ENCODE data around the gene FRMD4A.

FRMD4A gene

GRCh38 chr10:13701157-13701919, 629.4 kb downstream of the FRMD4A start:
- DNase-seq (ENCODE audit: low read depth in 2 of 2) = no peak

- no peak for DNase-seq (ENCODE audit: low read depth in 2 of 2)
Observed at GRCh38 chr10:13700473-13701144, 630.1 kb downstream of the FRMD4A start.

- no peak for DNase-seq (ENCODE audit: low read depth in 2 of 2)
Observed at GRCh38 chr10:13699216-13699615, 631.5 kb downstream of the FRMD4A start.

- DNase-seq (ENCODE audit: low read depth in 2 of 2) = no peak
Observed at GRCh38 chr10:13698217-13698616, 632.5 kb downstream of the FRMD4A start.

DNA sequence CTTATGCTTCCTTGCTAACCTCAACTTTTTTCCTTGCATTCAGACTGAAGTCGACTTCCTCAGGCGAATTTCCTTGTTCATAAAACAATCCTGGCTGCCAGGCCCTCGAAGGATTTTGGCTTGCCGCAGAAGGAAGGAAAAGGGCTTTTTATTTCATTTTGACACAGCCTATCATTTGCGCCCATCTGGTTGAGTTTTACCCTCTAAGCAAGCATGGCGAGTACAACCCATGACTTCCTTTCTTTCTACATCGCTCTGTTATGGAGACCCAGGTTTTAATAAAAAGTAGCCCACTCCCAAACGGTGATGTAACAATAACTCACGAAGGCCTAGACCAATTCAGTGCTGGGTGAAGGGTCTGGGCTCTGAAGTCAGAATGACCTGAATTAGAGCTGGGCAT, 634.7 kb downstream of the FRMD4A start:
- DNase-seq (ENCODE audit: low read depth in 2 of 2) = no peak

DNA sequence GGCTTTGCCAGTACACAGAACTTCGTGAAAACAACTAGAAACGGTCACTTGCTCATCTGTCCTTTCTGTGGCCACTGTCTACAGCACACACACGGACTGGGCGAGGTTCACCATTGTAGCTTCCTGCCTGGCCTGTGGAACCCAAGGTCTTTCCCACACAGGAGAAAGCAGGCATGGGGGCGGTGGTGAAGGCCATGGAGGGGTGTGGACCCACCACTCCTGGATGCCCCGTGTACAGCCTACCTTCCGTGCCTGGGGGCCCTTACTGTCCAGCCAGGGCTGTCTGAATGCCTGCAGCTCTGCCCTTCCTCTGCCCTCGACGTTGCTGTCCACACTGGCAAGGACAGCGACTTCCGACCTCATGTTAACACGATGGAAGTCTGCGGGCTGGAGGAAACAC, 635.1 kb downstream of the FRMD4A start:
- no peak for DNase-seq (ENCODE audit: low read depth in 2 of 2)

DNA sequence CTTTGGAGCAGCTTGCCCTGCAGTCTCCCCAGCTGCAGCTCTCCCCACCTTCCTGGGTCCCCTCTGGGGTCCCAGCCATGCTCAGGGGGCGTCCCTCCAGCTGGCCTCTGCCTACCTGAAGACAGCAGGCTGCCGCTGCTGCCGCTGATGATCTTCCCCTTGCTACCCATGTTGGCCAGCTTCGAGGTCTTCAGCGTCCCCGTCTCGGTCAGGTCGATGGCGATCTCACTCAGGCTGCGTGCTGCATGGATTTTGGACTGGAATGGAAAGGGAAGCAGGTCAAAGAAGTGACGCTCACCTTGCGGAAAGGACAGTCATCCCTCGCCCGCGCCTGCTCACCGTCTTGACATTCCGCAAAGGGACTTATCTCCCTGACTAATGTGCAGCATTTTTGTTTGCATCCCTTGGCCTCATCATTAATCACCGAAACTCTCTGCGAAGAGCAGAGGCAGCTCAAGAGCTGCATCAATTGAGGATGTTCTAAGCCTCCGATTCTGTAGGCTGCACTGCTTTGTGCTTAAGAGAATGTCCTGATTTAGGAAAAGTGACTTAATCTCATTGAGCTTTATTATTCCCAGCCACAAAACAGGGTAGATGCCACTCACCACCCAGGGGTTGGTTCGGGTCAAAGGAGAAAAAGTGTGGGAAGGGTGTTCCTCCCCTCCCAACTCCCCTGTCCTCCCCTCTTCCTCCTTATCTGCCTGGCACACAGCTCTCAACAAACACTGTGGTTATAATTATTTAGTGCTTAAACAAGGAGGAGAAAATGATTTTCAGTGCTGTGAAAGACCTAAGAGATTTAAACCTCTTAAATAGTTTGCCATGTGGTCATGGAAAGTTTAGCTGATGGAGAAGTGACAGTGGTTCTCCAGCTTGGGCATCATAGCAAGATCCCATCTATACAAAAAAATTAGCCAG, 636.7 kb downstream of the FRMD4A start:
- no peak for DNase-seq (ENCODE audit: low read depth in 2 of 2)

DNA sequence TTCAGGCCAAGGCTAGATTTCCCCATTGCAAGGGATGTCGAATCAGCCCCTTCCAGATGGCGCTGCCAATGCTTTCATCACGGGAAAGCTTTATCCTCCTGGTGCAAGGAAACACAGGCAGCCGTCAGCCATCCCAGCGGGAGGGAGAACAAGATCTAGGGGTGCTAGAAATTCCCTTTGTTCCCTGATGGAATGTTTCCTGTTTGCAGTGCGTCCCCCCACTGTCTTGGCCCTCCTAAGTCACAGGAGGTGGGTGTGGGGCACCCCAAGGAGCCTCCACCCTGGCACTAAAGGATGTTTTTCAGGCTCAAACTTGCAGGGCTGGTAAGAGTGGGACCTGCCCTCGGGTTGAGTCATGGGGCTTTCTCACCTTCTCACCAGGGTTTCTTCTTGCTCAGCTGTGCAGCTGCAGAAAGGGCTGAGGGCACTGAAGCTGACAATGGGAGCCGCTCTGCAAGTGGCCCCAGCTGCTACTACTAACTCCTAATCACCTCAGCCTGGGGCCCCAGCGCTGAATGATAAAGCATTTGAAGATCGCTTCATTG, 640.4 kb downstream of the FRMD4A start:
- DNase-seq (ENCODE audit: low read depth in 2 of 2) = no peak

DNA sequence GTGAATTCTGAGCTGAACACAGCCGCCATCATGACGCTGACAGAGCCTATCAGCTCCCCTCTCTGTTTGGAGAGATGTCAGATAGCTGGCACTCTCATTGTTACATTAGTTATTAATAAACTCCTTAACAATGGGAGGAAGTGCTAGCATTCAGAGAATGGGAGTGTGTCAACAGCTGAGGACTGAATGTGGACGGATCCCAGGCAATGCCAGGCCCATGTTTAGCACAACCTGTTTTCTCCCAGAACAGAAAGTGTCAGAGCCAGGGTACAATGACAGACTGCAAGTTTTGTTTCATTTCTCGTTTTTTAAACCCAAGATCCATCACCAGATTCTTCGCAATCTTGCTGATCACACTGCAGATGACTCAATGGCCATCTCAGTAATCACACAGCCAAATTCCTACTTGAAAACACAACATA, 644.4 kb downstream of the FRMD4A start:
- no peak for DNase-seq (ENCODE audit: low read depth in 2 of 2)

DNA sequence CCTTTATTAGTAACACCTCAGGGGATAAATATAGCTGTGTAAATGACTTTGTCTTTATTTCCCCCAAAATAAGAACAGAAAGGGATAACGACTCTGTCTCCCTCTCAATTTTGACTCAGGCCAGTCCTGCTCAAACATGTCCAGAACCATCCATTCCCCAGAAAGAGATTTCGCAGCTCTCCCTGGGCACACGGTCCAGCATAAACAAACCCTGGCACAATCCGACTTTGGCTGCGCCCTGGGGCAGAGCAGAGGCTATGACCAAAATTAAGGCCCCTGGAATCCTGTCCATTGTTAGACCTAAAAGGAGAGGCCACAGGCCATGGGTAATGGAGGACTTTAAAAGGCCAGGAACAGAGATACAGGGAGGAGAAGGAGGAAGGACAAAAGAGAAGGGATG, 644.8 kb downstream of the FRMD4A start:
- DNase-seq (ENCODE audit: low read depth in 2 of 2) = no peak

- DNase-seq (ENCODE audit: low read depth in 2 of 2) = no peak
Observed at GRCh38 chr10:13684806-13685482, 645.8 kb downstream of the FRMD4A start.

DNA sequence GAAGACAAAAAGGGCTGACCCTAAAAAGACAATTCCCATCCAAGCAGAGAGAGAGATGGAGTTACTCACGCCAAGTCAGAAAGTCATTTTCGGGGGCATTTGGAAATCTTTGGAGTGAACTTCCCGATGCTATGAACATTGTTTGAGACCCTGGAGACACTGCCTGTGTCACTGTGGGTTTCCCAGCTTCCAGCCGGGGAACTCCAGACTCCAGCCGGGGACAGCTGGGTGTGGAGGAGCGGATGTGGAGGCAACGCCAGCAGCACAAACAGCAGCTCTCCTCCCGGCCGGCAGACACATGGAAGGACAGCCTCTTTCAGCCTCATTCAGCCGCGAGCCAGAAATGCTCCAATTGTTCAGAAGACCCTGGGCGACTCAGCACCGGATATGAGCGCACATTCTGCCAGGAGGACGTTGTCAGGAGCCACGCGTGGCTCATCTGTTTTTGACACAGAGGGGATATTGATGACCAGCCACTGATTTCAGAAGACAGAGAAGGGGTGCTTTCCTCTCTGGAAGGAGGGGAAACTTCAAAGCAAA, 646.4 kb downstream of the FRMD4A start:
- no peak for DNase-seq (ENCODE audit: low read depth in 2 of 2)

GRCh38 chr10:13683017-13683416, 647.7 kb downstream of the FRMD4A start:
- DNase-seq (ENCODE audit: low read depth in 2 of 2) = no peak

DNA sequence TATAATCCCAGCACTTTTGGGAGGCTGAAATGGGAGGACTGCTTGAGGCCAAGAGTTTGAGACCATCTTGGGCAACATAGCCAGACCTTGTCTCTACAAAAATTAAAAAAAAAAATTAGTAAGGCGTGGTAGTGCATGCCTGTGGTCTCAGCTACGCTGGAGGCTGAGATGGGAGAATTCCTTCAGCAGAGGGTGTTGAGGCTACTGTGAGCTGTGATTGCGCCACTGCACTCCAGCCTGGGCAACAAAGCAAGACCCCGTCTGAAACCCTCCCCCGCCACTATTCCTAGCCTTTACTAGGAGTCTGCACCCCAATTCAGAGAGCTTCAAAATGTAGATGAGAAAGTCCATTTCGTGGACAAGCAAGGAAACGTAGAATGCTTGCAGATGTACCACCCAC, 648.8 kb downstream of the FRMD4A start:
- DNase-seq (ENCODE audit: low read depth in 2 of 2) = no peak

DNA sequence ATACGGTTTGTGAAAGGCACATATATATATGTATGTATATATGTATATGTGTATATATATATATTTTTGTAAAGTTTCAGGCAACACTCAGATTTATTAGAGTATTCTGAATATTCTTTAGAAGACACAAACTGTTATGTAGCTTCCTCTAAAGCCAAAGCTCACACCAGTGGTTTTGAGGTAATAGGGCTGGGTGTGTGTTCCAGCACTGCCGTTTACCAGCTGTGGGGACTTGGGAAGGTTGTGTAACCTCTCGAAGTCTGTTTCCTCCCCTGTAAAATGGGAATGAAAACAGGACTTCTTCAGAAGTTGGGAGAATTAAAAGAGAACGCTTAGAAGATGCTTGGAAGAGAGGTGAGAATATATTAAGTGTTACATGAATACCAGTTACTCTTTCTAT, 649.2 kb downstream of the FRMD4A start:
- no peak for DNase-seq (ENCODE audit: low read depth in 2 of 2)

DNA sequence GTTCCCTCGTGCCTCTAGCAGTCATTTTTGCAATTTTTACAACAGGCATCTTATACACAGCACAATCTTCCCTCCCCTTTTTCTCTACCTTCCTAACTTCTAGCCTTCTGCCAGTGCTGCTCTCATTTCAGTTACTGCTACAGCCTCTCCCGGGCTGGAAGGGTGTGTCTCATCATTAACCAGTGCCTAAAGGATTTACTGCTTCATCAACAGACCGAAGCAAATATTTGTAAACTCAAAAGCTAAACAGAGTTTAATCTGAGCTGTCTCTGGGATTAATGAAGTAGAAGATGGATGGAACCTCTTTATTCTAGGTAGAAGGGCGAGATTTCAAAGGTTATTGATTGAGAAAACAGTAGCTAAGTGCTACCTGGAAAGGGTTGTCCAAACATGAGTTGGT, 649.6 kb downstream of the FRMD4A start:
- no peak for DNase-seq (ENCODE audit: low read depth in 2 of 2)

- DNase-seq (ENCODE audit: low read depth in 2 of 2) = no peak
Observed at GRCh38 chr10:13678101-13678843, 652.5 kb downstream of the FRMD4A start.

DNA sequence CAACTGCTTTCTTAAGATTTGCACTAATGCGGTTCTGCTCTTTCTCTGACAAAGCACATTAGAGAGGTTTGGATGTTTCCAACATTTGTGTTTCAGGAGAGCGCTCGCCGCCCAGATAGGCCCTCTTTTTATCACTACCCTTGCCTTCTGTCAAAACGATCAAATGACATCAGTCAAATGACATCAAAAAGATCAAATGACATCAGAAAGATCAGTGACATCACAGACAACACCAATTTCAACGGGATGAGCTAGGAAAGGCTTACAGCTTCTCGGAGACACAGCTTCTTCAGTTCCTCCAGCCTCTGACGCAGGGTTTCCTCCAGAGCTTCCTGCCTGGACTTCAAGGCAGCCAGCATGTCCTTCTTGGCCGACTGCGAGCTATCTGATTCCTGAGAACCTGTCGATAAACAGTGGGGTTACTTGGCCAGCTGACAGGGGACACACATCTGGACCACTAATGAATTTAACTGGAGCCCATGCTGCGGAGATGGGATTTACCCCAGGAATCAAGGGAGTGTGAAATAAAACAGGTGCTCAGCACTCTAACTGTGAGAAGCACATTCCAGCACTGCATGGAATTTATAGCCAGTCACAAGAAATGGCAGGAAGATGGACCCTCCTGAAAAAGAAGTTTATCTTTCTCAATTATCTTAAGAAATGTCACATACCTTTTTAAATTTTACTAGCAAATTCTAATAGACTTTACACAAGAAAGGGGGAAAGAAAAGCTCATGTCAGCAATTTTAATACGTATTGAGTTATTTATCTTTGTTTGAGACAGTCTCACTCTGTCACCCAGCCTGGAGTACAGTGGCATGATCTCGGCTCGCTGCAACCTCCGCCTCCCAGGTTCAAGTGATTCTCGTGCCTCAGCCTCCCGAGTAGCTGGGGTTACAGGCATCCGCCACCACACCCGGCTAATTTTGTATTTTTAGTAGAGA, 655.8 kb downstream of the FRMD4A start:
- no peak for DNase-seq (ENCODE audit: low read depth in 2 of 2)

DNA sequence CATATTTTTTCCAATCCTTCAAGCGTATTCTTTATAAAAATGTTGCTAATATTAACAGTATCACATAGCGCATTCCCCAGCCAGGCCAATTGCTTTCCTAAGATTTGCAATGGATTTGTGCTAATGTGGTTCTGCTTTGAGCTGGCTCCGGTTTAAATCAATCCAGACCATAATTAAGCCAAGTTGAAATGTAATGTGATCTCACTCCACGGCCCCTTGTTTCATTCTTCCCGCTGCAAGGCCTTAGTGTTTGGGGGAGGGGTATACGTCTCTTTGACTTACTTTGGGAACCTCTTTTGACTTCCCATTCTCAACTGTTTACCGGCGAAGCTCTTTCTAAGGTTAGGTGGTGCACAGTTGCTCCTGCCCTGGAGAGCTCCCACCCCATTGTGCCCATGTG, 657.6 kb downstream of the FRMD4A start:
- DNase-seq (ENCODE audit: low read depth in 2 of 2) = no peak
